Heart left ventricle (tissue), 13 donors: ENCODE data around the gene ZNF444.

Source experiments
- POLR2A ChIP-seq, 2 donors: fragments of 450-650 bp; IDR thresholded peaks; one replicate each; pipeline ENCODE4 v1.6.1; 2017; ENCODE audit warnings: antibody characterized with exemption in 2 of 2, mild to moderate bottlenecking in 2 of 2, moderate library complexity in 2 of 2
- TF ChIP-seq, protein P1 (sequence below), 12 donors: fragments of 200-600 bp; sonication (generic) in 4 of 12; IDR thresholded peaks; one replicate each; pipeline versions ENCODE4 v1.5.0 to v1.8.0; 2018 to 2022; ENCODE audit warnings: antibody characterized with exemption in 12 of 12, mild to moderate bottlenecking in 5 of 12
- donor health status: ischemic (EF 13 %, LVEDD 7.1; RV severe dilation, severe dysfunction).
- donor health status: DM: no; HTN: yes; CAD: no.
- donor health status: DM: no; HTN: no; CAD: no.
- donor health status: ischemic (EF 25% LVEDD 6.9; RV normal size, moderate dysfunction).
- donor health status: ischemic (EF 25% LVEDD 5.7; RV mildly dilated, moderate dysfunction).
- donor health status: ischemic (EF 35%, LVEDD 5.7; RV mildly dilated, moderate dysfunction).
- donor health status: nonischemic (EF 11% LVEDD 7.7; RV severe dilation, severe dysfunction).
- donor health status: DM: yes; HTN: yes; CAD: no.
- donor health status: PGD.
- donor health status: ischemic (EF 29% LVEDD 5.4; RV normal size, mild dysfunction).
- donor health status: nonischemic (EF 23%, LVEDD 6.1; RV moderate dilation, normal function).

- peak in 1 of 2 donors; percentile 19 for TF ChIP-seq POLR2A (IDR thresholded peaks at IDR 0.05)
- TF ChIP-seq, protein P1, sequence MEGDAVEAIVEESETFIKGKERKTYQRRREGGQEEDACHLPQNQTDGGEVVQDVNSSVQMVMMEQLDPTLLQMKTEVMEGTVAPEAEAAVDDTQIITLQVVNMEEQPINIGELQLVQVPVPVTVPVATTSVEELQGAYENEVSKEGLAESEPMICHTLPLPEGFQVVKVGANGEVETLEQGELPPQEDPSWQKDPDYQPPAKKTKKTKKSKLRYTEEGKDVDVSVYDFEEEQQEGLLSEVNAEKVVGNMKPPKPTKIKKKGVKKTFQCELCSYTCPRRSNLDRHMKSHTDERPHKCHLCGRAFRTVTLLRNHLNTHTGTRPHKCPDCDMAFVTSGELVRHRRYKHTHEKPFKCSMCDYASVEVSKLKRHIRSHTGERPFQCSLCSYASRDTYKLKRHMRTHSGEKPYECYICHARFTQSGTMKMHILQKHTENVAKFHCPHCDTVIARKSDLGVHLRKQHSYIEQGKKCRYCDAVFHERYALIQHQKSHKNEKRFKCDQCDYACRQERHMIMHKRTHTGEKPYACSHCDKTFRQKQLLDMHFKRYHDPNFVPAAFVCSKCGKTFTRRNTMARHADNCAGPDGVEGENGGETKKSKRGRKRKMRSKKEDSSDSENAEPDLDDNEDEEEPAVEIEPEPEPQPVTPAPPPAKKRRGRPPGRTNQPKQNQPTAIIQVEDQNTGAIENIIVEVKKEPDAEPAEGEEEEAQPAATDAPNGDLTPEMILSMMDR (IDR thresholded peaks at IDR 0.05) = peak in 7 of 12 donors; percentile 17 to 40 (median 31)
These were observed 20.5 kb upstream of the ZNF444 start for GRCh38 chr19:56120371-56121179.
